Ishikawa (cell line): ENCODE results near the gene VPS16.

Source experiments
- CEBPB ChIP-seq: IDR thresholded peaks from 2 replicates; pipeline ENCODE4 v1.6.1; 2012
- CREB1 ChIP-seq: IDR thresholded peaks from 2 replicates; pipeline ENCODE4 v1.6.1; 2012; ENCODE audit warnings: low read depth
- EGR1 ChIP-seq: IDR thresholded peaks from 2 replicates; pipeline ENCODE4 v1.6.1; 2012
- EP300 ChIP-seq: IDR thresholded peaks from 2 replicates; pipeline ENCODE4 v1.6.1; 2012; ENCODE audit warnings: borderline replicate concordance
- FOXM1 ChIP-seq: IDR thresholded peaks from 2 replicates; pipeline ENCODE4 v1.6.1; 2012; ENCODE audit warnings: low read depth, borderline replicate concordance
- MAX ChIP-seq: IDR thresholded peaks from 2 replicates; pipeline ENCODE4 v1.6.1; 2012
- NFIC ChIP-seq: IDR thresholded peaks from 2 replicates; pipeline ENCODE4 v1.6.1; 2012
- RAD21 ChIP-seq: IDR thresholded peaks from 2 replicates; pipeline ENCODE4 v1.6.1; 2012; ENCODE audit warnings: low read depth
- REST ChIP-seq: IDR thresholded peaks from 2 replicates; pipeline ENCODE4 v1.6.1; 2012; ENCODE audit warnings: low read depth, mild to moderate bottlenecking
- TAF1 ChIP-seq: IDR thresholded peaks from 2 replicates; pipeline ENCODE4 v1.6.1; 2012; ENCODE audit warnings: low read depth, mild to moderate bottlenecking
- TCF12 ChIP-seq: IDR thresholded peaks from 2 replicates; pipeline ENCODE4 v1.6.1; 2012; ENCODE audit warnings: low read depth
- TEAD4 ChIP-seq: IDR thresholded peaks from 2 replicates; pipeline ENCODE4 v1.6.1; 2012
- USF1 ChIP-seq: IDR thresholded peaks from 2 replicates; pipeline ENCODE4 v1.6.1; 2012
- YY1 ChIP-seq: IDR thresholded peaks from 2 replicates; pipeline ENCODE4 v1.6.1; 2012; ENCODE audit warnings: low read depth
- ZBTB7A ChIP-seq: IDR thresholded peaks from 2 replicates; pipeline ENCODE4 v1.6.1; 2012; ENCODE audit warnings: low read depth

Gene VPS16

GRCh38 chr20:2889797-2890196 is 49.3 kb downstream of the VPS16 start:
- TF ChIP-seq TEAD4 (no peak), NFIC (no peak), YY1 (no peak), TAF1 (no peak), USF1 (no peak), ZBTB7A (no peak), CREB1 (no peak), EGR1 (no peak), CEBPB (no peak), MAX (no peak), EP300 (no peak), FOXM1 (no peak), REST (no peak), RAD21 (no peak), TCF12 (no peak)

GRCh38 chr20:2890742-2891141 is 50.2 kb downstream of the VPS16 start:
- TF ChIP-seq CREB1 (no peak), USF1 (no peak), MAX (no peak), NFIC (no peak), FOXM1 (no peak), EGR1 (no peak), TCF12 (no peak)

GRCh38 chr20:2891343-2891742 is 50.8 kb downstream of the VPS16 start:
- TF ChIP-seq CEBPB (no peak), REST (no peak), EGR1 (no peak), ZBTB7A (no peak), YY1 (no peak), RAD21 (no peak), TCF12 (no peak), FOXM1 (no peak), USF1 (no peak)

- TF ChIP-seq TEAD4 (no peak), EP300 (no peak), CEBPB (no peak), CREB1 (no peak), NFIC (no peak), MAX (no peak), YY1 (no peak), ZBTB7A (no peak), EGR1 (no peak)
These were observed 51.8 kb downstream of the VPS16 start for GRCh38 chr20:2892376-2892775.

GRCh38 chr20:2894221-2894620 is 53.7 kb downstream of the VPS16 start:
- TF ChIP-seq FOXM1 (no peak), REST (no peak), NFIC (no peak), USF1 (no peak), EGR1 (no peak), RAD21 (no peak), TAF1 (no peak), CEBPB (no peak), TCF12 (no peak), EP300 (no peak), ZBTB7A (no peak), MAX (no peak), TEAD4 (no peak)
